Measurements from ENCODE around the gene NSG2.

The NSG2 gene

GRCh38 chr5:174045470-174046025, at the start of gene NSG2:
Gene NSG2, plus strand, starts transcription at chr5:174045706. Its CDS starts 1,050 bp downstream, at chr5:174046756.
- DNase-seq (ENCODE audit: low spot score) = peak; percentile 63
- TF ChIP-seq CTCF (IDR thresholded peaks at IDR 0.05; ENCODE audit: extremely low read depth, missing control alignments) = peak; percentile 51

- no peak for TF ChIP-seq CTCF (IDR thresholded peaks at IDR 0.05; ENCODE audit: extremely low read depth, missing control alignments)
- DNase-seq (ENCODE audit: low spot score) = no peak
These were observed 48.2 kb upstream of the NSG2 start for GRCh38 chr5:173997331-173997730.

GRCh38 chr5:173998531-173998930, 47.0 kb upstream of the NSG2 start:
- no peak for DNase-seq (ENCODE audit: low spot score)
- TF ChIP-seq CTCF (IDR thresholded peaks at IDR 0.05; ENCODE audit: extremely low read depth, missing control alignments) = no peak

GRCh38 chr5:174000076-174000475, 45.4 kb upstream of the NSG2 start:
- DNase-seq (ENCODE audit: low spot score) = no peak
- no peak for TF ChIP-seq CTCF (IDR thresholded peaks at IDR 0.05; ENCODE audit: extremely low read depth, missing control alignments)

GRCh38 chr5:174003795-174004194, 41.7 kb upstream of the NSG2 start:
- DNase-seq (ENCODE audit: low spot score) = no peak
- TF ChIP-seq CTCF (IDR thresholded peaks at IDR 0.05; ENCODE audit: extremely low read depth, missing control alignments) = no peak

- DNase-seq (ENCODE audit: low spot score) = no peak
- TF ChIP-seq CTCF (IDR thresholded peaks at IDR 0.05; ENCODE audit: extremely low read depth, missing control alignments) = no peak
These were observed 36.6 kb upstream of the NSG2 start for GRCh38 chr5:174008922-174009321.

GRCh38 chr5:174010365-174010764, 35.1 kb upstream of the NSG2 start:
- no peak for TF ChIP-seq CTCF (IDR thresholded peaks at IDR 0.05; ENCODE audit: extremely low read depth, missing control alignments)
- no peak for DNase-seq (ENCODE audit: low spot score)

Data from GM20000 (cell line).